ENCODE data around the gene ELAVL3. TPM values are rescaled to one million over a fixed set of nuclear protein-coding genes. Genes with fewer than 3 reads are reported as not detected.

ELAVL3 gene
- total RNA-seq, 1 experiment from 2014 or later, result not detected

GRCh38 chr19:11416346-11417052, 64.3 kb downstream of the ELAVL3 start:
- Histone ChIP-seq H3K27ac (ENCODE audit: low read length) (no peak overlapping the region), H3K4me3 (ENCODE audit: low read depth in 2 of 2, low read length in 2 of 2) (no peak overlapping the region), H3K9me3 (ENCODE audit: control insufficient read depth, insufficient read depth, low read depth, low read length) (no peaks in the 10 kb centered on the region), H3K4me1 (ENCODE audit: control insufficient read depth, insufficient read depth, low read length) (no peaks in the 10 kb centered on the region), H3K27me3 (ENCODE audit: control insufficient read depth, insufficient read depth, low read length) (no peaks in the 10 kb centered on the region), H3K36me3 (ENCODE audit: control insufficient read depth, insufficient read depth, low read length) (peaks cover 5% of the 10 kb centered on the region; the same call in 1 of the 2 replicates)
- ChIA-PET CTCF (no interaction called here), POLR2A (no interaction called here)
- ATAC-seq, result no peak
- in situ Hi-C loops (cut with HindIII; ENCODE audit: low pct_unique_long_range_greater_than_20kb, low sequenced_read_pairs), result no loop called here
- intact Hi-C loops (cut with micrococcal nuclease; ENCODE audit: unreplicated experiment), result no loop called here
- TF ChIP-seq POLR2AphosphoS5 (IDR thresholded peaks at IDR 0.05; ENCODE audit: low read depth, low read length), result no peak
- no peak for TF ChIP-seq CTCF (IDR thresholded peaks at IDR 0.05)
- no peak for TF ChIP-seq REST (IDR thresholded peaks at IDR 0.05; ENCODE audit: insufficient read depth in 1 of 2, low read depth in 2 of 2, low read length in 1 of 2)
- no peak for TF ChIP-seq TCF7L2 (IDR thresholded peaks at IDR 0.05; ENCODE audit: low read depth, low read length)
- no peak for TF ChIP-seq SIN3A (IDR thresholded peaks at IDR 0.05; ENCODE audit: borderline replicate concordance, insufficient read depth, low read depth, low read length)
- DNase-seq (ENCODE audit: low read depth, low spot score), result no peak
- no TSS peak for BruUV-seq (replicated peaks)

- H3K4me3 ChIP-seq (ENCODE audit: low read depth in 2 of 2, low read length in 2 of 2), result no peak overlapping the region
- no peak for DNase-seq (ENCODE audit: low read depth, low spot score)
- no TSS peak for BruUV-seq (replicated peaks)
- H3K36me3 ChIP-seq (ENCODE audit: control insufficient read depth, insufficient read depth, low read length), result peaks cover 5% of the 10 kb centered on the region; the same call in 1 of the 2 replicates
- no peaks in the 10 kb centered on the region for H3K27me3 ChIP-seq (ENCODE audit: control insufficient read depth, insufficient read depth, low read length)
- CTCF ChIA-PET, result no interaction called here
- no peak for ATAC-seq
- no peak overlapping the region for H3K27ac ChIP-seq (ENCODE audit: low read length)
- intact Hi-C loops (cut with micrococcal nuclease; ENCODE audit: unreplicated experiment), result no loop called here
- H3K9me3 ChIP-seq (ENCODE audit: control insufficient read depth, insufficient read depth, low read depth, low read length), result no peaks in the 10 kb centered on the region
- H3K4me1 ChIP-seq (ENCODE audit: control insufficient read depth, insufficient read depth, low read length), result no peaks in the 10 kb centered on the region
- POLR2A ChIA-PET, result interaction anchor here (0.6 kb wide), 1 partner anchor 119 kb away, joined by 6 read pairs; the partner anchor contains the start of gene TSPAN16
- no peak for TF ChIP-seq SIN3A (IDR thresholded peaks at IDR 0.05; ENCODE audit: borderline replicate concordance, insufficient read depth, low read depth, low read length)
- no peak for TF ChIP-seq TCF7L2 (IDR thresholded peaks at IDR 0.05; ENCODE audit: low read depth, low read length)
- TF ChIP-seq POLR2AphosphoS5 (IDR thresholded peaks at IDR 0.05; ENCODE audit: low read depth, low read length), result no peak
- in situ Hi-C loops (cut with HindIII; ENCODE audit: low pct_unique_long_range_greater_than_20kb, low sequenced_read_pairs), result no loop called here
Observed at GRCh38 chr19:11414544-11414943, 66.3 kb downstream of the ELAVL3 start.

- in situ Hi-C loops (cut with HindIII; ENCODE audit: low pct_unique_long_range_greater_than_20kb, low sequenced_read_pairs), result no loop called here
- Histone ChIP-seq H3K27me3 (ENCODE audit: control insufficient read depth, insufficient read depth, low read length) (no peaks in the 10 kb centered on the region), H3K36me3 (ENCODE audit: control insufficient read depth, insufficient read depth, low read length) (no peaks in the 10 kb centered on the region), H3K9me3 (ENCODE audit: control insufficient read depth, insufficient read depth, low read depth, low read length) (no peaks in the 10 kb centered on the region), H3K27ac (ENCODE audit: low read length) (no peak overlapping the region), H3K4me1 (ENCODE audit: control insufficient read depth, insufficient read depth, low read length) (no peaks in the 10 kb centered on the region), H3K4me3 (ENCODE audit: low read depth in 2 of 2, low read length in 2 of 2) (no peak overlapping the region)
- TF ChIP-seq REST (IDR thresholded peaks at IDR 0.05; ENCODE audit: insufficient read depth in 1 of 2, low read depth in 2 of 2, low read length in 1 of 2), result no peak
- TF ChIP-seq POLR2AphosphoS5 (IDR thresholded peaks at IDR 0.05; ENCODE audit: low read depth, low read length), result no peak
- TF ChIP-seq TCF7L2 (IDR thresholded peaks at IDR 0.05; ENCODE audit: low read depth, low read length), result no peak
- TF ChIP-seq CTCF (IDR thresholded peaks at IDR 0.05), result no peak
- TF ChIP-seq SIN3A (IDR thresholded peaks at IDR 0.05; ENCODE audit: borderline replicate concordance, insufficient read depth, low read depth, low read length), result no peak
- ChIA-PET POLR2A (no interaction called here), CTCF (no interaction called here)
- ATAC-seq, result no peak
- no TSS peak for BruUV-seq (replicated peaks)
- no peak for DNase-seq (ENCODE audit: low read depth, low spot score)
- intact Hi-C loops (cut with micrococcal nuclease; ENCODE audit: unreplicated experiment), result no loop called here
Observed at GRCh38 chr19:11410682-11411081, 70.2 kb downstream of the ELAVL3 start.
